Measurements from ENCODE around the gene TMEM233.
"Not testable (repeated sequence)": the region's sequence is repeated elsewhere in the genome, so short reads cannot be mapped to it uniquely, and the experiment has no call there.

TMEM233 gene

DNA sequence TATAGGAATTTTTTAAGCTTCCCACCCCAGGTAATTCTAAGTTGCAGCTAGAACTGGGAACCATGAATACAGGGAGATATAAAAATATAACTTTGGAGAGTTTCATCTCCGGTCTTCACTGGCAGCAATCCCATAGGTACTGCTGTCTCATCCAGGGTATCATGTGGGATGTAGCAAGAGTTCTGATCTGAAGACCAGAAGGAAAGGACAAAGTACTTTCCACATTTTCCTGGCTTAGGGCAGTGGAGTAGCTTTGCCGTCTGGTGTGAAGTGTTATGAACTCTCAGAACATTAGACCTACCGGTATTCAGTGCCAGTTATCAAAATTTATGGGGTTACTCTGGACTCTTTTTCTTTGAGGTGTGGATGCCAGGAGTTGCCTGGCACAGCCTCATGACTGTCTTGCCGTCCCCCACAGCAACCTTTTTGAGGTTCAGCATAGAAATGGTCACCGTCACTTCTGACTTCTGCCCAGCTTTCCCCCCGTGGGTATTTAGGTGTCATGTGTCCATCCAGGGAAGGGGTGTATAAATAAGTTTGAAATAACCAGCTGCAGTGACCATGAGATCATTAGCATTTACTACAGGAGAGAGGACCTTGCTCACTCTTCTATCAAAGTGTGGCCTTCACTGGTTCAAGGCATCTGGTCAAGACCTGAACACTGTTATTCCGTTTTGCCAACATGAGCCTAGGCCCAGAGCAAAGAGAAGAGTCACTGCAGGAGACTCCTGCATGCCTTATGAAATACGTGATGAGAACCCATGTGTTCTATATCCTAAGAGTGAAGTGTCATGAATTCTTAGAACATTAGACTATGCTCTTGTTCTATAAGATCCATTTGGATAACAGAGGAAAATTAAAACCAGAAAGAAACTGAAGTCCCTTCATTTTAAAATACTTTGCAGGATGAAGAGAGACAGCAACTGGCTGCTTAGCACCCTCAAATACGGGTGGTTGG, 22.2 kb downstream of the TMEM233 start:
- H3K27ac Mint-ChIP-seq (ENCODE audit: low read depth) = no peak overlapping the region
- peaks cover 9% of the 10 kb centered on the region for H3K9me3 Mint-ChIP-seq
- no peak overlapping the region for H3K4me3 Mint-ChIP-seq
- H3K27me3 Mint-ChIP-seq = peaks cover 76% of the 10 kb centered on the region
- no peaks in the 10 kb centered on the region for H3K4me1 Mint-ChIP-seq
- H3K36me3 Mint-ChIP-seq (ENCODE audit: insufficient read depth) = no peaks in the 10 kb centered on the region
- ATAC-seq (replicated peaks; ENCODE audit: extremely low read depth, poor library complexity, severe bottlenecking) (no peak), DNase-seq (ENCODE audit: low spot score in 2 of 2) (no peak)

DNA sequence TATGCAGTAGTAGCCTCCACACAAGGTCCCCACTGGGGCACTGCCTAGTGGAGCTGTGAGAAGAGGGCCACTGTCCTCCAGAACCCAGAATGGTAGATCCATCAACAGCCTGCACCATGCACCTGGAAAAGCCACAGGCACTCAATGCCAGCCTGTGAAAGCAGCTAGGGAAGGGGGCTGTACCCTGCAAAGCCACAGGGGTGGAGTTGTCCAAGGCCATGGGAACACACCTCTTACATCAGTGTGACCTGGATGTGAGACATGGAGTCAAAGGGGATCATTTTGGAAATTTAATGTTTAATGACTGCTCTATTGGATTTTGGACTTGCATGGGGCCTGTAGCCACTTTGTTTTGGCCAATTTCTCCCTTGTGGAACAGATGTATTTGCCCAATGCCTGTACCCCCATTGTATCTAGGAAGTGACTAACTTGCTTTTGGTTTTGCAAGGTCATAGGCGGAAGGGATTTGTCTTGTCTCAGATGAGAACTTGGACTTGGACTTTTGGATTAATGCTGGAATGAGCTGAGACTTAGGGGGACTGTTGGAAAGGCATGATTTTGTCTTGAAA, 24.8 kb downstream of the TMEM233 start:
- H3K4me1 Mint-ChIP-seq; ATAC-seq (replicated peaks; ENCODE audit: extremely low read depth, poor library complexity, severe bottlenecking); H3K27ac Mint-ChIP-seq (ENCODE audit: low read depth); H3K4me3 Mint-ChIP-seq; H3K9me3 Mint-ChIP-seq; DNase-seq (ENCODE audit: low spot score in 2 of 2); H3K36me3 Mint-ChIP-seq (ENCODE audit: insufficient read depth): not testable (repeated sequence)
- H3K27me3 Mint-ChIP-seq = peaks cover 92% of the 10 kb centered on the region

DNA sequence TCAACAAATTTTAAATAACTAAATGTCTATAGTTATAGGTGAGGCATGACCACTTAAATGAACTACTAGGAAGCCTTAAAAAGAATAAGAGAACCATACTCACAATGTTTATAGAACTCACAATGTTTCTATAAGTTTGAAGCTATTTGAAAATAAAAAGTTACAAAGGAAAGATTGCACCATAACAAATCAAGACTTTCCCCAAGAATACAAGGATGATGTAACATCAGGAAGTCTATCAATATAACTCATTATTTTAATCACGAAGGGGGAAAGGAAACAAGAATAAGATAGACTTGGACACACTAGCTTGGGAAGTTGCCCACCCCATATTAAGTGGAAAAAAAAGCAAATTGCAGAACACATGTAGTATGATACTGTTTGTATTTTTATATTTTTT, 26.9 kb downstream of the TMEM233 start:
- no peak overlapping the region for H3K4me3 Mint-ChIP-seq
- no peaks in the 10 kb centered on the region for H3K36me3 Mint-ChIP-seq (ENCODE audit: insufficient read depth)
- peaks cover 95% of the 10 kb centered on the region for H3K27me3 Mint-ChIP-seq
- no peaks in the 10 kb centered on the region for H3K4me1 Mint-ChIP-seq
- H3K27ac Mint-ChIP-seq (ENCODE audit: low read depth) = no peak overlapping the region
- ATAC-seq (replicated peaks; ENCODE audit: extremely low read depth, poor library complexity, severe bottlenecking) (no peak), DNase-seq (ENCODE audit: low spot score in 2 of 2) (no peak)
- peaks cover 9% of the 10 kb centered on the region for H3K9me3 Mint-ChIP-seq

DNA sequence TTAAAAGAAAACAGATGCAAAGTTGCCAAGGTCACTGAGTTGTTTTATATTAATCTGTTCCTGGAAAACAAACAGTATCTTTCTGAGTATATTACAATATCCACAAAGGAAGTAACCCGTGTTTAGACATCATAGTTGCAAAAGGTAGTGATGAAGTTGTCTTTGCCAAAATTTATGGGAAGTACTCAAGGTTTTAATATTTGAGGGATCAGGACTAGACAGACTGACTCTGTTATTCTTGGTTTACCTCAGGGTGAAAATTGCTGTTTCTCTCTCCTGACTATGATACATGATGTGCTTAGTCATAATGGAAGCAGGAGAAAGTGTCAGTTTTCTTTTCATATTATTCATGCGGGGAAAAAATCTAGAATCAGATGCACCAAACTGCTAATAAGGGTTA, 28.3 kb downstream of the TMEM233 start:
- H3K36me3 Mint-ChIP-seq (ENCODE audit: insufficient read depth) = no peaks in the 10 kb centered on the region
- DNase-seq (ENCODE audit: low spot score in 2 of 2) (no peak), ATAC-seq (replicated peaks; ENCODE audit: extremely low read depth, poor library complexity, severe bottlenecking) (no peak)
- no peaks in the 10 kb centered on the region for H3K4me1 Mint-ChIP-seq
- H3K27ac Mint-ChIP-seq (ENCODE audit: low read depth) = no peak overlapping the region
- H3K9me3 Mint-ChIP-seq = peaks cover 9% of the 10 kb centered on the region
- H3K27me3 Mint-ChIP-seq = peaks cover 97% of the 10 kb centered on the region
- H3K4me3 Mint-ChIP-seq = no peak overlapping the region

DNA sequence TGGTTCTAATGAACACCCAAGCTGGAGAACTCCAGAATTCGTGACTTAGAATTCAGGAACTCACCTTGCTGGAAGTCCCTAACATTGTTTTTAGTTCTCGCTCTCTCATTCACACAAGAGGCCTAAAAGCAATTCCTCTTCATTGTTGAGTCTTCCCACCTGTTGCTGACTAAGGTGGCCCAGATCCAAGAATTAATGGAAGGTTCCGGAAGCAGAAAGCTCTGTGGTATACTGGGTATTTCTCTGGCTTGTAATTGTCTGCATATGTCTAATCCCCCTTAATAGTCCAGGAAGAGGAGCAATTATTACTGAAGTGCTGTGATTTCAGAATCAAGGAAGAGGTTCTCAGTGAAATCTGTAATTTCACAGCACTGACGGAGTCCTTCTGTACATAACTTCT, 31.4 kb downstream of the TMEM233 start:
- H3K4me1 Mint-ChIP-seq = no peaks in the 10 kb centered on the region
- DNase-seq (ENCODE audit: low spot score in 2 of 2) = no peak
- no peak for ATAC-seq (replicated peaks; ENCODE audit: extremely low read depth, poor library complexity, severe bottlenecking)
- H3K9me3 Mint-ChIP-seq = no peaks in the 10 kb centered on the region
- H3K4me3 Mint-ChIP-seq = no peak overlapping the region
- H3K36me3 Mint-ChIP-seq (ENCODE audit: insufficient read depth) = no peaks in the 10 kb centered on the region
- peaks cover 91% of the 10 kb centered on the region for H3K27me3 Mint-ChIP-seq
- H3K27ac Mint-ChIP-seq (ENCODE audit: low read depth) = no peak overlapping the region

DNA sequence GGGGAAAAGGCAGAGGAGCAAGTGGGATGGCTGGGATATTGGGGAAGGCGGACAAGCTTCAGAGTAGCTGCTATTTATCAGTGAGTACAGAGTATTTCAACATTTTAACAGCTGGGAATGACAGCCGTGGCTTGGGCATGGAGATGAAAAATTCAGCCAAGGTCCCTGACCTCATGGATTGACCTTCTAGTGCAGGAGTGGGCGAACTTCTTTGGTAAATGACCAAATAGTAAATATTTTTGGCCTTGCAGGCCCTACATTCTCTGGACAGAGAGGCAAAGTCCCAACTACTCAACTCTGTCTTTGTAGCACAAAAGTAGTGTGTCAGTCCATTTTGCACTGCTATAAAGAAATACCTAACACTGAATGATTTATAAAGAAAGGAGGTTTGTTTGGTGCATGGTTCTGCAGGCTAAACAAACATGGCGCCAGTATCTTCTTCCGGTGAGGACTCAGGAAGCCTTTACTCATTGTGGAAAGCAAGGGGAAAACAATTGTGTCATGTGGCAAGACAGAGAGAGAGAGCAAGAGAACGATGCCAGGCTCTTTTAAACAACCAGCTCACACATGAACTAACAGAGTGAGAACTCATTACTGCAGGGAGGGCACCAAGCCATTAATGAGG, 33.6 kb downstream of the TMEM233 start:
- no peak overlapping the region for H3K27ac Mint-ChIP-seq (ENCODE audit: low read depth)
- no peaks in the 10 kb centered on the region for H3K4me1 Mint-ChIP-seq
- H3K36me3 Mint-ChIP-seq (ENCODE audit: insufficient read depth) = no peaks in the 10 kb centered on the region
- H3K9me3 Mint-ChIP-seq = no peaks in the 10 kb centered on the region
- no peak for DNase-seq (ENCODE audit: low spot score in 2 of 2)
- no peak overlapping the region for H3K4me3 Mint-ChIP-seq
- H3K27me3 Mint-ChIP-seq = peaks cover 91% of the 10 kb centered on the region
- no peak for ATAC-seq (replicated peaks; ENCODE audit: extremely low read depth, poor library complexity, severe bottlenecking)

DNA sequence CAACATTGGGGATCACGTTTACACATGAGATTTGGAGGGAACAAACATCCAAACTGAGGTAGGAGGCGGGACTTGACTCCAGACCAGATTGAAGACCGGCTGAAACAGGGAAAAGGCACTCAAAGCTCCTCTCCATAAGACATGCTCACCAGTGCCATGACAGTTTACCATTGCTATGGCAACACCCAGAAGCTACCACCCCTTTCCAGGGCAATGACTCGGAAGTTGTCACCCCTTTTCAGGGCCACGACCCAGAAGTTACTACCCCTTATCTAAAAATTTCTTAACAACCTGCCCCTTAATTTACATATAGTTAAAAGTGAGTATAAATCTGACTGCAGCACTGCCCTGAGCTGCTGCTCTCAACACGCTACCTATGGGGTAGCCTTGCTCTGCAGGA, 34.1 kb downstream of the TMEM233 start:
- Mint-ChIP-seq H3K27me3 (peaks cover 91% of the 10 kb centered on the region), H3K4me1 (no peaks in the 10 kb centered on the region), H3K9me3 (no peaks in the 10 kb centered on the region), H3K27ac (ENCODE audit: low read depth) (no peak overlapping the region), H3K36me3 (ENCODE audit: insufficient read depth) (no peaks in the 10 kb centered on the region), H3K4me3 (no peak overlapping the region)
- DNase-seq (ENCODE audit: low spot score in 2 of 2) (no peak), ATAC-seq (replicated peaks; ENCODE audit: extremely low read depth, poor library complexity, severe bottlenecking) (no peak)

DNA sequence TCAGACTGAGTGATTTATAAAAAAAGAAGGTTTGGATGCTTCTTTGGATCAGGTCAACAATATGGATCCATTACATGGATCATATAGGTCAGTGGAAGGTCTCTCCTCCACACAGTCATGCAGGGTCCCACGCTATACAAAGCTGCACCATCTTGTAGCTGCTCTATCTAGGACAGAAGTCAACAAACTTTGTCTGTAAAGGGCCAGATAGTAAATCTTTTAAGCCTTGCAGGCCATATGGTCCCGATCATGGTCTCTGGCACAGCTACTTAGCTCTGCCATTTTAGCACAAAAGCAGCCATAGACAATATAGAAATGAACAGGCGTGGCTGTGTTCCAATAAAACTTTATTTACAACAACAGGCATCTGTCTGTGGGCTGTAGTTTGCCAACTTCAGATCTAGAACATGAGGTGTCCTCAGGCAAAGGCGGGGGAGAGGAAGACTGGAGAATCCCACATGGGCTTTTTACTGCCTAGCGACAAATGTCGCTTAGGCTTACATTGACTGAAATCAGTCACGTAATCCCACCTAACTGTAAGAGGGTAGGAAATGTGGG, 36.7 kb downstream of the TMEM233 start:
- H3K4me3 Mint-ChIP-seq = no peak overlapping the region
- H3K4me1 Mint-ChIP-seq = no peaks in the 10 kb centered on the region
- DNase-seq (ENCODE audit: low spot score in 2 of 2) (no peak), ATAC-seq (replicated peaks; ENCODE audit: extremely low read depth, poor library complexity, severe bottlenecking) (no peak)
- peaks cover 85% of the 10 kb centered on the region for H3K27me3 Mint-ChIP-seq
- no peak overlapping the region for H3K27ac Mint-ChIP-seq (ENCODE audit: low read depth)
- no peaks in the 10 kb centered on the region for H3K36me3 Mint-ChIP-seq (ENCODE audit: insufficient read depth)
- H3K9me3 Mint-ChIP-seq = no peaks in the 10 kb centered on the region

DNA sequence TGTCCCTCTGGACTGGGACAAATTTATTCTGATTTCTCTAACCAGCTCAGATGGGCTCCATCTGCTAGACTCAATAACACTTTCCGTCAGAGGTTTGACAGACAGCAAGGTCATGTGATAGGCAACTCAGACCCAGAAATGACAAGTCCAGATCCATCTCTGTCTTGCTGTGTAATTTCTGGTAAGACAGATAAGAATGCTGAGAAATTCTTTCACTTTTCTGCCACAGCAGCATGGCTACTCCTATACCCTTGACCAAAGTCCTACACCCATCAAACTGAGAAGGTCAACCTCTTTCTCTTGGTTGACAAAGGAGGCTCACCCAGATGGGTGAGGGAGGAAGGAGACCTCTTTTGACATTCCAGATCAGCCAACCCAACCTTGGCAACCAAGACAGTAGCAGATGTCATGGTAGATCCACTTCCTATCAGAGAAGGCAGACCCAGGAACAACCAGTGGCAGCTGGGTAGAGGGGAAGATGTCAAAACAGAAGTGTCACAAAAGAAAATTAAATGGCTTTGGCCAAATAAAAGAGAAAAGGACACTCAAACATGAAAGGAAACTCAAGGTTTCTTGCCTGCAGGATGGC, 37.5 kb downstream of the TMEM233 start:
- no peaks in the 10 kb centered on the region for H3K4me1 Mint-ChIP-seq
- no peak for ATAC-seq (replicated peaks; ENCODE audit: extremely low read depth, poor library complexity, severe bottlenecking)
- H3K4me3 Mint-ChIP-seq = no peak overlapping the region
- no peaks in the 10 kb centered on the region for H3K36me3 Mint-ChIP-seq (ENCODE audit: insufficient read depth)
- peaks cover 86% of the 10 kb centered on the region for H3K27me3 Mint-ChIP-seq
- no peaks in the 10 kb centered on the region for H3K9me3 Mint-ChIP-seq
- no peak for DNase-seq (ENCODE audit: low spot score in 2 of 2)
- H3K27ac Mint-ChIP-seq (ENCODE audit: low read depth) = no peak overlapping the region

DNA sequence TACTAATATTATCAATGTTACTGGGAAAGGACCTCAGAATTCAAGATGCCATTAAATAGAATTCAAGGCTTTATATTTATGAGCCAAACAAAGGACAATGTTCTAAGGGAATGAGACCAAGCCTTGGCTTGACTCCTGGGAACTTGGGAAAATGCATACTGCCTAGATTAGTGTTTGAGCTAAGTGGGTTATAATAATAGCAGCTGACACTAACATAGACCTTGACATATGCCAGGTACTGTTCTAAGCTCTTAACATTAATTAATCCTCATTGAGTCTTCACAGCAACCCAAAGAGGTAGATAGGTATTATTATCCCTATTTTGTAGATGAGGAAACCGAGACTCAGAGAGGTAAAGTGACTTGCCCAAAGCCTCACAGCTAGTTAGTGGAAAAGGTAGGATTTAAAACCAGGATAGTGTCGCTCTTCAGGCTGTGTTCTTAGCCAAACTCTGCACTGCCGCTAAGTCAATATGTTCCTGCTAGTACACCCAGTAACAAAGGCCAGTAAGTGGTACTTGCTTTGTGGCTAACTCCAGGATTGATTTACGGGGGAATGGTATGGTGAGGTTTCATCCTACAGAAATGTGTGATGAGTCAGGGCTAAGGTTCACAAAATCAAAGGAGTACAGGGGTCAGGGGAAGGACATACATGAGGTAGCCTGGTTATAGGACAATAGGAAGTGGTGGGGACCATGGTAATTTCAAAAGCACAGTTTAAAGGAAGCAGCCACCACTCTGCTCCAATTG, 38.5 kb downstream of the TMEM233 start:
- DNase-seq (ENCODE audit: low spot score in 2 of 2) = no peak
- Mint-ChIP-seq H3K9me3 (no peaks in the 10 kb centered on the region), H3K36me3 (ENCODE audit: insufficient read depth) (no peaks in the 10 kb centered on the region), H3K4me3 (no peak overlapping the region), H3K4me1 (no peaks in the 10 kb centered on the region), H3K27me3 (peaks cover 86% of the 10 kb centered on the region), H3K27ac (ENCODE audit: low read depth) (no peak overlapping the region)
- no peak for ATAC-seq (replicated peaks; ENCODE audit: extremely low read depth, poor library complexity, severe bottlenecking)

DNA sequence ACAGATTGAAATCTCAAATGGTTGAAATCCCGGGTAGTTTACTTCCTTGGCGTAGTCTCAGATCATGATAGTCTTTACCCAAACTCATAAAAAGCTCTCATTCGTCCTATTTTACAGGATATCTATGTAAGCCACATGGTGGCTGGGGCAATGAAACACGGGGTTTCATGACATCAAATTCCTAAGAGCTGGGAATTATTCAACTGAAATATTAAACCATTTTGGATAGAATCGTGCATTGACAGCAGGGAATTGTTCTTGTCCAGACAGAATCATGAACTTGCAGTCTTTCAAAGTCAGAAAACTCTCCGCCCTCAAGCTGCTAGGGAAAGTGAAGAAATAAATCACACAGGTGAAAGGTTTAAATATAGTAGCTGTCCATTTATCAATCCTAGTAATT, 41.2 kb downstream of the TMEM233 start:
- Mint-ChIP-seq H3K27ac (ENCODE audit: low read depth) (no peak overlapping the region), H3K36me3 (ENCODE audit: insufficient read depth) (no peaks in the 10 kb centered on the region), H3K27me3 (peaks cover 89% of the 10 kb centered on the region), H3K4me1 (no peaks in the 10 kb centered on the region), H3K4me3 (no peak overlapping the region), H3K9me3 (no peaks in the 10 kb centered on the region)
- no peak for DNase-seq (ENCODE audit: low spot score in 2 of 2)
- ATAC-seq (replicated peaks; ENCODE audit: extremely low read depth, poor library complexity, severe bottlenecking) = no peak

DNA sequence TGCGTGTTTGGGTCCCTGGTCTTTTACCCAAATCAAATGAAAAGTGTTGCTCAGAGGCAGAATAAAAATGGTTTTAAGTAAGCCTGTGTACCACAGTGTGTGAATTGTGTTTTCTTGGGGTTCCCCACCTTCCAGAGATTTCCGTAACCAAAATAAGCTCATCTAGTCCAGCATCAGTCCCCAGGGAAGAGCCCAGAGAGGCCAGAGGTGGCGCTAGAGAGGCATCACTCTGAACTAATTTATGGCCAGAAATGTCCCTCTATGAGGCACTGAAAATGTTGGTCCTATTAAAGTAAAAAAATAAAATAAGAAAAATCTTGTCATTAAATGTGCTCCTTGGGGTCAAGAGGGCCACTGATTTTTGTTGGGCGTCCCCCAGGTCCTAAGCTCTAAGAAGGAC, 49.4 kb downstream of the TMEM233 start:
- H3K27ac Mint-ChIP-seq (ENCODE audit: low read depth) = no peak overlapping the region
- no peaks in the 10 kb centered on the region for H3K36me3 Mint-ChIP-seq (ENCODE audit: insufficient read depth)
- H3K27me3 Mint-ChIP-seq = peaks cover 54% of the 10 kb centered on the region
- ATAC-seq (replicated peaks; ENCODE audit: extremely low read depth, poor library complexity, severe bottlenecking) (no peak), DNase-seq (ENCODE audit: low spot score in 2 of 2) (no peak)
- H3K4me1 Mint-ChIP-seq = no peaks in the 10 kb centered on the region
- H3K4me3 Mint-ChIP-seq = no peak overlapping the region
- H3K9me3 Mint-ChIP-seq = no peaks in the 10 kb centered on the region

All from central memory CD8-positive, alpha-beta T cell (primary cell).